ENCODE data around the gene TUBG2. TPM values are rescaled to one million over a fixed set of nuclear protein-coding genes. Genes with fewer than 3 reads are reported as not detected.

The TUBG2 gene
- total RNA-seq, 1 experiment from 2014 or later, result 28.3 TPM

GRCh38 chr17:42629411-42630009 is 29.6 kb upstream of the TUBG2 start:
- H3K27me3 ChIP-seq (ENCODE audit: insufficient read depth, low read depth), result no peaks in the 10 kb centered on the region
- intact Hi-C loops (cut with micrococcal nuclease; ENCODE audit: unreplicated experiment), result no loop called here
- H3K79me2 ChIP-seq (ENCODE audit: low read depth), result no peaks in the 10 kb centered on the region
- H2AFZ ChIP-seq, result no peak overlapping the region
- H3K4me2 ChIP-seq, result no peak overlapping the region
- TF ChIP-seq CTCF (conservative IDR thresholded peaks at IDR 0.05) (no peak), EZH2 (IDR thresholded peaks at IDR 0.05; ENCODE audit: low read depth) (no peak)
- ChIA-PET CTCF (no interaction called here), POLR2A (ENCODE audit: unreplicated experiment) (no interaction called here)
- peaks cover 3% of the 10 kb centered on the region for H3K4me1 ChIP-seq (replicated peaks; ENCODE audit: insufficient read depth)
- H3K4me3 ChIP-seq, result no peak overlapping the region
- no peak overlapping the region for H3K27ac ChIP-seq
- no peaks in the 10 kb centered on the region for H3K9me2 ChIP-seq (ENCODE audit: insufficient read depth)
- no peaks in the 10 kb centered on the region for H4K20me1 ChIP-seq (ENCODE audit: insufficient read depth)
- DNase-seq, result peak in 1 of 2 experiments; percentile 42
- H3F3A ChIP-seq (ENCODE audit: insufficient read depth, low read depth), result peaks cover 9% of the 10 kb centered on the region
- BruUV-seq (replicated peaks), result no TSS peak
- no peaks in the 10 kb centered on the region for H3K36me3 ChIP-seq (ENCODE audit: low read depth)
- H3K9me3 ChIP-seq (ENCODE audit: insufficient read depth, low read depth), result no peaks in the 10 kb centered on the region

GRCh38 chr17:42632949-42633444 is 26.1 kb upstream of the TUBG2 start:
- Histone ChIP-seq H3K27me3 (ENCODE audit: insufficient read depth, low read depth) (no peaks in the 10 kb centered on the region), H3K9me2 (ENCODE audit: insufficient read depth) (no peaks in the 10 kb centered on the region), H4K20me1 (ENCODE audit: insufficient read depth) (no peaks in the 10 kb centered on the region), H3K4me1 (replicated peaks; ENCODE audit: insufficient read depth) (no peaks in the 10 kb centered on the region), H3K36me3 (ENCODE audit: low read depth) (no peaks in the 10 kb centered on the region), H3K4me3 (no peak overlapping the region), H3K4me2 (no peak overlapping the region), H3K9me3 (ENCODE audit: insufficient read depth, low read depth) (no peaks in the 10 kb centered on the region), H3K27ac (no peak overlapping the region), H3F3A (ENCODE audit: insufficient read depth, low read depth) (peaks cover 6% of the 10 kb centered on the region; the same call in 1 of the 2 replicates), H3K79me2 (ENCODE audit: low read depth) (no peaks in the 10 kb centered on the region), H2AFZ (peak overlapping the region; percentile 34; the same call in 1 of the 2 replicates)
- ChIA-PET POLR2A (ENCODE audit: unreplicated experiment) (no interaction called here), CTCF (no interaction called here)
- no TSS peak for BruUV-seq (replicated peaks)
- intact Hi-C loops (cut with micrococcal nuclease; ENCODE audit: unreplicated experiment), result no loop called here
- no peak for DNase-seq
- TF ChIP-seq CTCF (conservative IDR thresholded peaks at IDR 0.05) (no peak), EZH2 (IDR thresholded peaks at IDR 0.05; ENCODE audit: low read depth) (no peak)

GRCh38 chr17:42639525-42640113 is 19.5 kb upstream of the TUBG2 start:
- DNase-seq, result no peak
- H3K9me3 ChIP-seq (ENCODE audit: insufficient read depth, low read depth), result no peaks in the 10 kb centered on the region
- no peak overlapping the region for H3K4me3 ChIP-seq
- no peaks in the 10 kb centered on the region for H3K27me3 ChIP-seq (ENCODE audit: insufficient read depth, low read depth)
- H4K20me1 ChIP-seq (ENCODE audit: insufficient read depth), result no peaks in the 10 kb centered on the region
- no peaks in the 10 kb centered on the region for H3F3A ChIP-seq (ENCODE audit: insufficient read depth, low read depth)
- no peak overlapping the region for H3K4me2 ChIP-seq
- H3K79me2 ChIP-seq (ENCODE audit: low read depth), result no peaks in the 10 kb centered on the region
- H3K9me2 ChIP-seq (ENCODE audit: insufficient read depth), result no peaks in the 10 kb centered on the region
- intact Hi-C loops (cut with micrococcal nuclease; ENCODE audit: unreplicated experiment), result no loop called here
- ChIA-PET CTCF (no interaction called here), POLR2A (ENCODE audit: unreplicated experiment) (no interaction called here)
- no peak overlapping the region for H3K27ac ChIP-seq
- no peak overlapping the region for H2AFZ ChIP-seq
- no peak for TF ChIP-seq CTCF (conservative IDR thresholded peaks at IDR 0.05)
- no peak for TF ChIP-seq EZH2 (IDR thresholded peaks at IDR 0.05; ENCODE audit: low read depth)
- no peaks in the 10 kb centered on the region for H3K36me3 ChIP-seq (ENCODE audit: low read depth)
- no TSS peak for BruUV-seq (replicated peaks)
- H3K4me1 ChIP-seq (replicated peaks; ENCODE audit: insufficient read depth), result no peaks in the 10 kb centered on the region

Measured in PC-9 (cell line).